B cell (primary cell): Measurements from ENCODE around the gene CASP4. TPM values are rescaled to one million over a fixed set of nuclear protein-coding genes. Genes with fewer than 3 reads are reported as not detected.
A peak's percentile ranks its signal among the peaks of the same experiment; 100 is the strongest.

Experiments used
- ATAC-seq: fragments of 200-7000 bp; cut with Tn5 transposase; one replicate; pipeline ENCODE4 v1.10.0; 2021; ENCODE audit warnings: low read depth, mild to moderate bottlenecking, moderate number of reproducible peaks, moderate library complexity
- CTCF ChIA-PET: fragments of 350-600 bp; sonication (Branson Sonifier 250); formaldehyde crosslinking; loops from one replicate; lab custom pipeline; 2021; ENCODE audit warnings: antibody characterized with exemption, inconsistent platforms; lab: Charles Lee
- POLR2A ChIA-PET: fragments of 350-600 bp; sonication (Branson Sonifier 250); formaldehyde crosslinking; loops from one replicate; lab custom pipeline; 2021; ENCODE audit warnings: antibody characterized with exemption; lab: Charles Lee
- DNase-seq: peaks from one replicate; pipeline ENCODE4 v3.0.0; 2013
- H2AFZ ChIP-seq: 2 replicates; pipeline ENCODE4 v1.6.1; 2012; ENCODE audit warnings: mild to moderate bottlenecking, low read depth, low read length; ENCODE audit not compliant: insufficient read depth, poor library complexity, severe bottlenecking
- H3K27ac ChIP-seq, 2 donors: 1 replicate in 1 of 2; 2 replicates in 1 of 2; pipeline ENCODE4 v1.5.1; 2012 to 2013; ENCODE audit warnings: low read length in 2 of 2, mild to moderate bottlenecking in 2 of 2, moderate library complexity in 1 of 2
- H3K27me3 ChIP-seq, 4 experiments: fragments of 200-600 bp in 1 of 4; sonication (generic) in 1 of 4; replicated peaks in 1 of 4; 1 replicate in 2 of 4; 2 replicates in 2 of 4; pipeline versions ENCODE4 v1.6.1 to v1.7.0; 2013 to 2016; ENCODE audit warnings: low read length in 3 of 4, mild to moderate bottlenecking in 2 of 4, mixed read lengths in 1 of 4, moderate library complexity in 1 of 4; ENCODE audit not compliant: insufficient read depth in 4 of 4, control insufficient read depth in 3 of 4; ENCODE audit errors: control extremely low read depth in 1 of 4
- H3K36me3 ChIP-seq, 2 experiments: replicated peaks in 1 of 2; 1 replicate in 1 of 2; 2 replicates in 1 of 2; pipeline versions ENCODE4 v1.6.1 to v1.7.1; 2013; ENCODE audit warnings: low read length in 1 of 2; ENCODE audit not compliant: insufficient read depth in 2 of 2, control insufficient read depth in 1 of 2; ENCODE audit errors: control extremely low read depth in 1 of 2, extremely low read depth in 1 of 2
- H3K4me1 ChIP-seq, 2 donors: fragments of 200-600 bp in 1 of 2; sonication (generic) in 1 of 2; 1 replicate in 1 of 2; 2 replicates in 1 of 2; pipeline versions ENCODE4 v1.5.1 to v1.6.1; 2013 to 2017; ENCODE audit warnings: low read length in 2 of 2; ENCODE audit not compliant: control insufficient read depth in 2 of 2, insufficient read depth in 2 of 2
- H3K4me2 ChIP-seq: replicated peaks from 2 replicates; pipeline ENCODE3; 2012; ENCODE audit warnings: mild to moderate bottlenecking, low read depth, low read length; ENCODE audit not compliant: poor library complexity, severe bottlenecking
- H3K4me3 ChIP-seq, 5 experiments: fragments of 200-600 bp in 1 of 5; sonication (generic) in 1 of 5; 1 replicate in 3 of 5; 2 replicates in 2 of 5; pipeline versions ENCODE4 v1.5.1 to v1.7.0; 2011 to 2016; ENCODE audit warnings: low read length in 4 of 5, mild to moderate bottlenecking in 4 of 5, low read depth in 2 of 5, control low read depth in 1 of 5, moderate library complexity in 1 of 5; ENCODE audit not compliant: insufficient read depth in 1 of 5; ENCODE audit errors: control extremely low read depth in 1 of 5, extremely low read depth in 1 of 5
- H3K79me2 ChIP-seq: fragments of 200-600 bp; sonication (generic); one replicate; pipeline ENCODE4 v1.6.0; 2016; ENCODE audit warnings: low read length; ENCODE audit not compliant: control insufficient read depth, insufficient read depth
- H3K9ac ChIP-seq: fragments of 200-600 bp; sonication (generic); 2 replicates; pipeline ENCODE4 v1.6.1; 2017; ENCODE audit warnings: mild to moderate bottlenecking, low read length, moderate library complexity
- H3K9me3 ChIP-seq, 3 donors: one replicate each; pipeline versions ENCODE4 v1.6.1 to v1.7.1; 2013; ENCODE audit warnings: low read length in 2 of 3; ENCODE audit not compliant: control insufficient read depth in 2 of 3, insufficient read depth in 1 of 3; ENCODE audit errors: control extremely low read depth in 1 of 3
- H4K20me1 ChIP-seq: 2 replicates; pipeline ENCODE4 v1.6.0; 2012; ENCODE audit warnings: mild to moderate bottlenecking, low read length; ENCODE audit not compliant: insufficient read depth, control insufficient read depth, poor library complexity, severe bottlenecking
- H3K27ac Mint-ChIP-seq: one replicate; pipeline ENCODE4 v1.8.0; 2021; ENCODE audit warnings: mixed read lengths
- H3K27me3 Mint-ChIP-seq: one replicate; pipeline ENCODE4 v1.8.0; 2021; ENCODE audit warnings: mixed read lengths
- H3K4me1 Mint-ChIP-seq: one replicate; pipeline ENCODE4 v1.8.0; 2021; ENCODE audit warnings: mixed read lengths
- H3K4me3 Mint-ChIP-seq: one replicate; pipeline ENCODE4 v1.8.0; 2021; ENCODE audit warnings: mixed read lengths
- H3K9me3 Mint-ChIP-seq: one replicate; pipeline ENCODE4 v1.8.0; 2022; ENCODE audit warnings: mixed read lengths; ENCODE audit not compliant: insufficient read depth
- CTCF ChIP-seq: fragments of 200-600 bp; IDR thresholded peaks from one replicate; pipeline ENCODE4 v1.8.0; 2022; ENCODE audit warnings: antibody characterized with exemption, mild to moderate bottlenecking
- EZH2 ChIP-seq: IDR thresholded peaks from 2 replicates; pipeline ENCODE4 v1.6.1; 2012; ENCODE audit warnings: borderline replicate concordance, low read depth, mild to moderate bottlenecking, moderate library complexity, low read length; ENCODE audit not compliant: insufficient read depth, poor library complexity, severe bottlenecking
- WGBS: methylation state at CpG from one replicate; pipeline ENCODE4 v1.1.5; 2013; ENCODE audit warnings: missing lambda C conversion rate; ENCODE audit not compliant: insufficient coverage; 5-methylcytosine and 5-hydroxymethylcytosine counted together
- intact Hi-C: fragments of 100-400 bp; cut with micrococcal nuclease; formaldehyde crosslinking; loops from one replicate; pipeline ENCODE4 v1.10.0; 2022
- polyA plus RNA-seq: library from polyadenylated mRNA; depleted of rRNA; stranded (reverse); fragments of >200 nt; gene quantifications from 2 replicates; pipeline ENCODE4 v1.2.3, GENCODE V29; 2012
- total RNA-seq, 2 donors: library from RNA; stranded (reverse); fragments of 120-200 nt in 1 of 2; gene quantifications; 1 replicate in 1 of 2; 2 replicates in 1 of 2; pipeline versions ENCODE4 v1.2.3 to v1.2.4, GENCODE V29; 2013 to 2022

The CASP4 gene
- total and polyA plus RNA-seq, 2 donors (not counting 1 experiment from before 2014, with no cell fraction given) = 72.4 to 157 TPM

GRCh38 chr11:104925850-104926249, 42.5 kb downstream of the CASP4 start:
- Mint-ChIP-seq H3K4me3 (no peak overlapping the region), H3K27me3 (no peaks in the 10 kb centered on the region), H3K9me3 (peaks cover 25% of the 10 kb centered on the region), H3K4me1 (peaks cover 48% of the 10 kb centered on the region), H3K27ac (no peak overlapping the region)
- TF ChIP-seq EZH2 (no peak), CTCF (no peak)
- peaks cover 0 to 7% (median 3%) of the 10 kb centered on the region in 3 donors for H3K9me3 ChIP-seq
- no peak overlapping the region for H2AFZ ChIP-seq
- WGBS = 96% methylated on average over 6 of the region's 6 CpGs
- H3K27ac ChIP-seq = no peak overlapping the region
- ChIA-PET POLR2A (no interaction called here), CTCF (interaction anchor here (1.5 kb wide), 1 partner anchor 15 kb away, joined by 3 read pairs; no protein-coding TSS in a partner anchor)
- no peak overlapping the region for H3K4me2 ChIP-seq
- H3K4me1 ChIP-seq = peaks cover 14 to 15% of the 10 kb centered on the region in 2 donors
- H3K79me2 ChIP-seq = no peaks in the 10 kb centered on the region
- H3K27me3 ChIP-seq = no peaks in the 10 kb centered on the region
- H3K36me3 ChIP-seq = no peaks in the 10 kb centered on the region
- DNase-seq (no peak), ATAC-seq (no peak)
- no peaks in the 10 kb centered on the region for H4K20me1 ChIP-seq
- H3K4me3 ChIP-seq = no peak overlapping the region
- no peak overlapping the region for H3K9ac ChIP-seq
- intact Hi-C loops = no loop called here

GRCh38 chr11:104918113-104918824, 50.1 kb downstream of the CASP4 start:
- Histone ChIP-seq H3K27ac (peak overlapping the region; percentile 62 to 90), H3K9ac (peak overlapping the region; percentile 83), H2AFZ (peak overlapping the region; percentile 83), H3K9me3 (no peaks in the 10 kb centered on the region), H3K27me3 (no peaks in the 10 kb centered on the region), H3K4me1 (peaks cover 29 to 48% of the 10 kb centered on the region in 2 donors), H3K4me2 (peak overlapping the region; percentile 73), H3K36me3 (no peaks in the 10 kb centered on the region), H3K4me3 (peak overlapping the region; percentile 42 to 75 (median 58)), H4K20me1 (no peaks in the 10 kb centered on the region), H3K79me2 (peaks cover 12% of the 10 kb centered on the region)
- Mint-ChIP-seq H3K4me1 (peaks cover 68% of the 10 kb centered on the region), H3K4me3 (peak overlapping the region; percentile 89), H3K9me3 (no peaks in the 10 kb centered on the region), H3K27ac (peak overlapping the region; percentile 86), H3K27me3 (no peaks in the 10 kb centered on the region)
- 0% methylated on average over 3 of the region's 6 CpGs for WGBS
- ChIA-PET CTCF (no interaction called here), POLR2A (no interaction called here)
- TF ChIP-seq EZH2 = no peak
- TF ChIP-seq CTCF = no peak
- peak; percentile 45 for DNase-seq
- intact Hi-C loops = loop anchor here (5.0 to 10.0 kb wide), 3 partner anchors 36 to 63 kb away; partner anchors contain the start of gene CASP4
- peak; percentile 61 for ATAC-seq
